Measurements from ENCODE around the gene NBAS.
"Not testable (repeated sequence)": the region's sequence is repeated elsewhere in the genome, so short reads cannot be mapped to it uniquely, and the experiment has no call there.

The NBAS gene

DNA sequence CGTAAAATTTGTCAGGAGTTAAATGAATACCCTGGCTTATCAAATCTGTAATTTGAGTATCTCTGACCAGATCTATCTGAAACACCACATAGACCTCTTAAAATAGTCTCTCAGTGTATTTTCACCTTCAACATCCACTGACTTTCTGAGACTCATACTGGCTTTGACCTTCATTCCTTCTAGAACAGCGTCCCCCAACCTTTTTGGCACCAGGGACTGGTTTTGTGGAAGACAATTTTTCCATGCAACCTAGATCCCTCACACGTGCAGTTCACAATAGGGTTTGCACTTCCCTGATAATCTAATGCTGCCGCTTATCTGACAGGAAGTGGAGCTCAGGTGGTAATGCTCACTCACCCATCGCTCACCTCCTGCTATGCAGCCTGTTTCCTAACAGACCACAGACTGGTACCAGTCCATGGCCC is 3.2 kb downstream of the NBAS start:
- Histone ChIP-seq H3K9me3 (ENCODE audit: control insufficient read depth, insufficient read depth, low read length) (no peaks in the 10 kb centered on the region), H3K4me1 (ENCODE audit: insufficient read depth, low read length) (no peaks in the 10 kb centered on the region), H3K9ac (ENCODE audit: low read depth, low read length) (no peak overlapping the region), H3K36me3 (ENCODE audit: insufficient read depth, low read length) (no peaks in the 10 kb centered on the region)

DNA sequence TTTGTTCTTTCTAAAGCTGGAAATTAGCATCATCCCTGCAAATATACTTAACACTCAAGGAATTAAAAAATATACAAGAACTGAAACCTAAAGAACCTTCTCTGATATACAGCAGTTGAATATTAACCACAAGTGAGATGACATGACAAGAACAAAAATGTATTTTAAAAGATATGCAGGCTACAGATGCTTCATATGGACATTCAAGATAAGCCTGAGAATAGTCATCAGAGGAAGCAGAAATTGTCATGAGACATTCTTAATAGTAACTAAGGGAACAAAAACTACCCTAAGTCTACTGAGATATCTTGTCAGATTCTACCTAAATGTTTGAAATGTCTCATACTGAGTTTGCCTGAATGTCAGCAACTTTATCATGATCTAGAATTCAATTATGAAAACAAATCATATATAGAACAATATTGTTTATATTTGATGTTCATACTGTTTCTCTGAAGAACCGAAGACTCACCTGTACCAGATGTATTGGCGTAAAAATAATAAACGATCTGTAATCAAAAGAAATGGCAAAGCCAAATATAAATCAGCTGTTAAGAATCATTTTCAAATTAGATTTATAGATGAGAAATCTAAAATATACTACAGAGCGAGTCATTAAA is 4.7 kb downstream of the NBAS start:
- Histone ChIP-seq H3K9ac (ENCODE audit: low read depth, low read length) (no peak overlapping the region), H3K9me3 (ENCODE audit: control insufficient read depth, insufficient read depth, low read length) (no peaks in the 10 kb centered on the region), H3K4me1 (ENCODE audit: insufficient read depth, low read length) (no peaks in the 10 kb centered on the region), H3K36me3 (ENCODE audit: insufficient read depth, low read length) (no peaks in the 10 kb centered on the region)

DNA sequence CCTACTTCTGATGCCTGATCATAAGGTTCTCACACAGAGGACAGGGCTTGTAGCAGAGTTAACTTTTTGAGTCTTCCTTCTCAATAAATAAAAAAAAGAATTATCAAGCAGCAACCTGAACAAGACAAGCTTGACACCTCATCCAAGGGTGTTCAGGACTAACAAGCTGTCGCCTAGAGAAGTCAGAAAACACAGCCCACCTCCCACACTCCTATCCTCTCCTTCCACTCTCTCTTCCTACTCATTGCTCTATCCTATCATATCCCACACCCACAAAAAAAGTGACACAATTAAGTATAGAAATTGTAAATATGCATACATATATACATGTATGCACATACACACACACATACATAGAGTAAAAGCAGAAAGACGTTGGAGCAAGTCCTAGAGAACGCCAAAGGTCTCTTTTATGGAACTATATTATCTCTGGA is 5.4 kb downstream of the NBAS start:
- H3K36me3 ChIP-seq (ENCODE audit: insufficient read depth, low read length): no peaks in the 10 kb centered on the region

DNA sequence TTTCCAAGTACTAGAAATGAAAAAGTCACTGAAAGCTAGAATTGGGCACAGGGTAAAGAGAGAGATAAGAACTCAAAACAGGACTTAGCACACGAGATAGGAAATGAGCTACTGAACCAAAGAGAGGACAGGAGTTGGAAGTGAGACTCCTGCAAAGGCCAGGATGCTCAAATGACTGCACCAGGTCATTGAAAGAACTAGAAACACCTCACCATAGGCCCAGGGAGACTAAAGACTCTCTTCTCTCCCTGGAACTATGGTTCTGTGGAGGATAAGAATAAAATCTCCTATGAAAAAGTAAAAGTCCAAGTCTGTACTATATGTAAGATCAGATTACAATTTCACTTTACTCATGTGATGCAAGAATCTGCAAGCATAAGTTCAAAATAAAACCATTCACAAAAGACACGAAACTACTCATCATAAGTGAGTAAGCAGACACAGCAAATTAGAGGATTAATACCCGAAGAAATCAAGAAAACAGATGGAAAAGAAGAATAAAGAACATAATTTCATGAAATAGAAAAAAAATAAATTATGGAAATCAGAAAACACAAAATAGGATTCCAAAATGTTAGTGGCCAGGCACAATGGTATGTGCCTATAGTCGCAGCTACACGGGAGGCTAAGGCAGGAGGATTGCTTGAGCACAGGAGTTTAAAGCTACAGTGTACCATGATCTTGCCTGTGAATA is 6.5 kb downstream of the NBAS start:
- Histone ChIP-seq H3K36me3 (ENCODE audit: insufficient read depth, low read length) (no peaks in the 10 kb centered on the region), H3K9ac (ENCODE audit: low read depth, low read length) (no peak overlapping the region), H3K9me3 (ENCODE audit: control insufficient read depth, insufficient read depth, low read length) (no peaks in the 10 kb centered on the region), H3K4me1 (ENCODE audit: insufficient read depth, low read length) (no peaks in the 10 kb centered on the region)

More for the DNA sequence above, 5.4 kb downstream of the NBAS start:
- Histone ChIP-seq H3K9ac (ENCODE audit: low read depth, low read length) (no peak overlapping the region), H3K9me3 (ENCODE audit: control insufficient read depth, insufficient read depth, low read length) (no peaks in the 10 kb centered on the region), H3K4me1 (ENCODE audit: insufficient read depth, low read length) (no peaks in the 10 kb centered on the region)

DNA sequence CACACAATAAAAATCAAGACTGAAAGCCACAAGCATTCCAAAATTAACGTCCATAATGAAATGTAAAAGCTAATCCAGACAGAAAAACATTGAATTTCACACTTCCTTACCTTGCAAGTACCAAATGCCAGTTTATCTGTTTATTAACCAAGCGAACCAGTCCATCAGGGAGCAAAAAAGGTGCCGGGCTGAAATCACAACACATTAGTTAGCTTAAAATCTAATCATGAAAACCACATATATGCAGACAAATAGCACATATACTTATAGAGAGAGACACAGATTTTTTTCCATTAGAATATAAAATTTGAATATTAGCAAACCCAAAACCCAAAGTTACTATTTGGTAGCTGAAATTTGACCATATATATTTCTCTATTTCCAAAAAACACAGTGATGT is 7.2 kb downstream of the NBAS start:
- Histone ChIP-seq H3K9me3 (ENCODE audit: control insufficient read depth, insufficient read depth, low read length) (no peaks in the 10 kb centered on the region), H3K4me1 (ENCODE audit: insufficient read depth, low read length) (no peaks in the 10 kb centered on the region), H3K36me3 (ENCODE audit: insufficient read depth, low read length) (no peaks in the 10 kb centered on the region), H3K9ac (ENCODE audit: low read depth, low read length) (no peak overlapping the region)

DNA sequence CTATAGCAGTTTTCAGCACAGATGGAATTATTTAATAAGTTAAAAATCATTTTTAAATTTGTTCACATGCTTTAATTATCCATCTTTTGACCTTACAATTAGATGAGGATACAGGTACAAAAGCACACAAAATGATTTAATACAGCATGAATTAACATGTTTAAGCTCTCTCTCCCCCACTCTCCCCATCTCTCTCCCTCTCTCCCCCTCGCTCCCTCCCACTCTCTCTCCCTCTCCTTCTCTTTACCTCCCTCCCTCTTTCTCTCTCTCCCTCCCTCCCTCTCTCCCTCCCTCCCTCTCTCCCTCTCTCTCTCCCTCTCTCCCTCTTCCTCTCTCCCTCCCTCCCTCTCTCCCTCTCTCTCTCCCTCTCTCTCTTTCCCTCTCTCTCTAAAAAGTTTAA is 7.6 kb downstream of the NBAS start:
- no peaks in the 10 kb centered on the region for H3K4me1 ChIP-seq (ENCODE audit: insufficient read depth, low read length)

DNA sequence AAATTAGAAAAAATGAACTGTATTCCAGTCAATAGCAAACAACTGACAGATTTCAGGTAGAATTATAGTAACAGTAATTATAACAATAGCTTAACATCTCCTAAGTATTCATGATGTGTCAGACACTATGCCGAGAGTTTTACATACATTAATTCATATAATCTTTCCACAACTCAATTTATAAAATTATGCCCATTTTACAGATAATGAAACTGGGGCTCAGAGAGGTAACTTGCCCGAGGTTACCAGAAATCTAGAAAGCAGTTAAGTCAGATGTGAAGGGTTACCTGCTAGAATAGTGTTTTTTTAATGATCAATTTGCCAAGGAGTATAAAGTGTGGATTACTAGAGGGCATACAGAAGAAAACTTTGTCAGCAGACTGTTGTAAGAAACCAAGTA is 12.2 kb downstream of the NBAS start:
- H3K9ac ChIP-seq (ENCODE audit: low read depth, low read length): no peak overlapping the region
- no peaks in the 10 kb centered on the region for H3K4me1 ChIP-seq (ENCODE audit: insufficient read depth, low read length)
- H3K36me3 ChIP-seq (ENCODE audit: insufficient read depth, low read length): no peaks in the 10 kb centered on the region
- no peaks in the 10 kb centered on the region for H3K9me3 ChIP-seq (ENCODE audit: control insufficient read depth, insufficient read depth, low read length)

More for the DNA sequence above, 7.6 kb downstream of the NBAS start:
- H3K9ac ChIP-seq (ENCODE audit: low read depth, low read length): no peak overlapping the region
- no peaks in the 10 kb centered on the region for H3K9me3 ChIP-seq (ENCODE audit: control insufficient read depth, insufficient read depth, low read length)
- H3K36me3 ChIP-seq (ENCODE audit: insufficient read depth, low read length): no peaks in the 10 kb centered on the region

DNA sequence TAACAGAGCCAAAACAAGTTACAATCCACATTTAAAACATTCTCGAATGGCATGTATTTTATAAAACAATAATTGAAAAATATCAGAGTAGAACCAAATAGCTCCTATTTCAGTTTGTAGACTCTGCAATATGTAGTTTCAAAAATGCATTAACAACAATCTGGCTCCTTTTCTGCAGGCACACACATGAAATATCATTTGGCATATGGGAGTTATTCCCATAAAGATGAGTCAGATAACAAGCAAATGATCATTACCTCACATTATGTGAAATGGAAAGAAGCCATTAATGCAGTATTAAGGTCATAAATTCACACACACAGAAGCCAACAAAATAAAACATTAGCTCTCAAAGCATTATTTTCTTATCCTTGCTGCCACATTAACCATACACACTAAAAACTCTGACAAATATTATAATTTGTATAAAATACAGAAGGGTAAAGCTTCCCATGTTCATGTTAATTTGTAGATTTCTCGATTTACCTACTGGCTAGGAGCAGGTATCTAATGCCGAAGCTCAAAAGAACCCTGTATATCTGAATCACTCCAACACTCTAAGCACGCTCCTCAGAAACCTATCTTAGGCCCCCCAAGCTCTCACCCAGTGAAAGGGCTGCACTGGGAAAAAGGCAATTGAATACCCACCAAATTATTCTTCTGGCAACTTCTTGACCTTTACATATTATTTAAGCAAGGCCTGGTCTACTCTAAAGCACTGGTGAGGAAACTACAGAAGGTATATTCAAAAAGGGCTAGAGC is 13.8 kb downstream of the NBAS start:
- H3K36me3 ChIP-seq (ENCODE audit: insufficient read depth, low read length): no peaks in the 10 kb centered on the region
- H3K9ac ChIP-seq (ENCODE audit: low read depth, low read length): no peak overlapping the region
- no peaks in the 10 kb centered on the region for H3K9me3 ChIP-seq (ENCODE audit: control insufficient read depth, insufficient read depth, low read length)
- no peaks in the 10 kb centered on the region for H3K4me1 ChIP-seq (ENCODE audit: insufficient read depth, low read length)

DNA sequence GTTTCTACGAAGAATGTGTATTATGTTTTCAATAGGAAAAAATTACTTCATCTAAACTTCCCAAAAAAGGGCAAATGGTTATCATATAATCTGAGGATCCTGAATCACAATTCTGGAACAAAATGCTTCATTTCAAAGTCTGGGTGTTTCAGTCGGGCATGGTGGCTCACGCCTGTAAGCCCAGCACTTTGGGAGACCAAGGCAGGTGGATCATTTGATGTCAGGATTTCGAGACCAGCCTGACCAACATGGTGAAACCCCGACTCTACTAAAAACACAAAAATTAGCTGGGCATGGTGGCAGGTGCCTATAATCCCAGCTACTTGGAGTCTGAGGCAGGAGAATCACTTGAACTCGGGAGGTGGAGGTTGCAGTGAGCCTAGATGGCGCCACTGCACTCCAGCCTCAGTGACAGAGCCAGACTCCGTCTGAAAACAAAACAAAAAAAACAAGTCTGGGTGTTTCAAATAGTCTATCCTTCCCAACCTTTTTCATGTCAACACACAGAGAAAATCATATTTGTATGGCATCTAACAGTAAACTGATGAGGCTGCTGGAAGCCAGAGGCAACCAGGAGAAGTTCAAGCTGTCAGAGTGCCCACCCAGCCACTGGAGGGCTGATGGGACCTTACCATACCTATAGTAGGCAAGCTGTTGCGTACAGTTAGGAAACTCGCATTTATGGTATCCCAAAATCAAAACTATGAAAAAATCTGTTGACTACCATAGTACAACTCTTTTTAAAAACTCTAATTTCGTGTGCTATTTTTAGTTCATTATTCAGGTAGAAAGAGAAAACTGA is 14.6 kb downstream of the NBAS start:
- H3K4me1 ChIP-seq (ENCODE audit: insufficient read depth, low read length): no peaks in the 10 kb centered on the region
- H3K36me3 ChIP-seq (ENCODE audit: insufficient read depth, low read length): no peaks in the 10 kb centered on the region
- no peaks in the 10 kb centered on the region for H3K9me3 ChIP-seq (ENCODE audit: control insufficient read depth, insufficient read depth, low read length)
- no peak overlapping the region for H3K9ac ChIP-seq (ENCODE audit: low read depth, low read length)

DNA sequence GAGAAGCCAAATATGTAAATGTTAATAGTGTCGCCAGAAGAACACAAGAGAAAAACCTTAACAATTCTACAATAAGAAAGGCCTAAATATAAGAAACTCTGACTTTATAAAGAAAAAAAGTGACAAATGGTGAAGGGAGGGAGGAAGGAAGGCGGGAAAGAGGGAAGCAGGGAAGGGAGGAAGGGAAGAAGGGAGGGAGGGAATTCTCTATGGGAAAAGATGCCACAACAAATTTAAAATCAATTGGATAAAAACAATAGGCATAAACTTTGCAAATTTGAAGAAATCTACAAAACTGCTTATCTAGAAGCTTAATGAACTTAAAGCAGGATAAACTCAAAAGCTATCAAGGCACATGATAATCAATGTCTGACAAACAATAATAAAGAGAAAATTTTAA is 16.9 kb downstream of the NBAS start:
- no peaks in the 10 kb centered on the region for H3K9me3 ChIP-seq (ENCODE audit: control insufficient read depth, insufficient read depth, low read length)
- H3K4me1 ChIP-seq (ENCODE audit: insufficient read depth, low read length): no peaks in the 10 kb centered on the region
- no peaks in the 10 kb centered on the region for H3K36me3 ChIP-seq (ENCODE audit: insufficient read depth, low read length)
- no peak overlapping the region for H3K9ac ChIP-seq (ENCODE audit: low read depth, low read length)

DNA sequence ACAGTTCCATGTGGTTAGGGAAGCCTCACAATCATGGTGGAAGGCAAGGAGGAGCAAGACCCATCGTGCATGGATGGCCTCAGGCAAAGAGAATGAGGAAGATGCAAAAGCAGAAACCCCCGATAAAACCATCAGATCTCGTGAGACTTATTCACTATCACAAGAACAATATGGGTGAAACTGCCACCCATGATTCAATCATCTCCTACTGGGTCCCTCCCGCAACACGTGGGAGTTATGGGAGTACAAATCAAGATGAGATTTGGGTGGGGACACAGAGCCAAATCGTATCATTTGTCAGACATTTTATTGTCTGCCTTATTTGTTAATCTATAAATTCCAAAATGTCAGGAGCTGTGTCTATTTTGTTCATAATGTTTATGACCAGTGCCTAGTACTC is 17.6 kb downstream of the NBAS start:
- Histone ChIP-seq H3K36me3 (ENCODE audit: insufficient read depth, low read length) (no peaks in the 10 kb centered on the region), H3K4me1 (ENCODE audit: insufficient read depth, low read length) (no peaks in the 10 kb centered on the region), H3K9ac (ENCODE audit: low read depth, low read length) (no peak overlapping the region), H3K9me3 (ENCODE audit: control insufficient read depth, insufficient read depth, low read length) (no peaks in the 10 kb centered on the region)

DNA sequence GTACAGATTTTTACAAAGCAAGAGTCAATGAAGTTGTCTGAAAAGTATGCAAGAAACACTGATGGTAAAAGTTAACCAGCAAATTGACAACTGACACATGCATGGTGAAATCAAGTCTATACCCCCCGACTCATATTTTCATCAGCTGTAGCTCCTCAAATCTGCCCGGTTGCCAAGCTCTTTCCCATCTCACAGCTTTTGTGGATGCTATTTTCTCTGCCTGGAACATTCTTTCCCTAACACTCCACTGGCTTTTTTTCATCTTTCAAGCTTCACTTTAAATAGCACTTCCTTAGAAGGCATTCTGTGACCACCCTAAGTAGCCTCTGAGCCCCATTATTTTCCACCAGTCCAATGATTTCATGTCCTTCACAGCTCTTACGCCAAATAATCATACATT is 18.1 kb downstream of the NBAS start:
- no peak overlapping the region for H3K9ac ChIP-seq (ENCODE audit: low read depth, low read length)
- H3K4me1 ChIP-seq (ENCODE audit: insufficient read depth, low read length): no peaks in the 10 kb centered on the region
- no peaks in the 10 kb centered on the region for H3K36me3 ChIP-seq (ENCODE audit: insufficient read depth, low read length)

DNA sequence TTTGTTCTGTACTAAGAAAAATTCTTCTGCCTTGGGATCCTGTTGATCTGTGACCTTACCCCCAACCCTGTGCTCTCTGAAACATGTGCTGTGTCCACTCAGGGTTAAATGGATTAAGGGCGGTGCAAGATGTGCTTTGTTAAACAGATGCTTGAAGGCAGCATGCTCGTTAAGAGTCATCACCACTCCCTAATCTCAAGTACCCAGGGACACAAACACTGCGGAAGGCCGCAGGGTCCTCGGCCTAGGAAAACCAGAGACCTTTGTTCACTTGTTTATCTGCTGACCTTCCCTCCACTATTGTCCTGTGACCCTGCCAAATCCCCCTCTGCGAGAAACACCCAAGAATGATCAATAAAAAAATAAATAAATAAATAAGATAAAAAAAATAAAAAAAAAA is 18.9 kb downstream of the NBAS start:
- H3K9ac ChIP-seq (ENCODE audit: low read depth, low read length); H3K9me3 ChIP-seq (ENCODE audit: control insufficient read depth, insufficient read depth, low read length); H3K36me3 ChIP-seq (ENCODE audit: insufficient read depth, low read length); H3K4me1 ChIP-seq (ENCODE audit: insufficient read depth, low read length): not testable (repeated sequence)

More for the DNA sequence above, 18.1 kb downstream of the NBAS start:
- H3K9me3 ChIP-seq (ENCODE audit: control insufficient read depth, insufficient read depth, low read length): no peaks in the 10 kb centered on the region

DNA sequence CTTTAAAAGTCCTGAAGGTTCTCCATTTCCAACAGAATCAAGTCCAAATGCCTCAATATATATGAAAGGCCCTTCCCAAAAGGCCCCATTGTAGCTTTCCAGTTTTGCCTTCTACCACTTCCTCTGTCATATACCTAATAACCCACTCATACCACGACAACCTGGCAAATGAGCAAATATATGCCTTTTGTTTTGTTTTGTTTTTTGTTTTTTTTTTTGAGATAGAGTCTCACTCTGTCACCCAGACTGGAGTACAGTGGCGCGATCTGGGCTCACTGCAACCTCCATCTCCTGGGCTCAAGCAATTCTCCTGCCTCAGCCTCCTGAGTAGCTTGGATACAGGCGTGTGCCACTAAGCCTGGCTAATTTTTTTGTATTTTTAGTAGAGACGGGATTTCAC is 20.6 kb downstream of the NBAS start:
- not testable (repeated sequence) for H3K4me1 ChIP-seq (ENCODE audit: insufficient read depth, low read length); H3K9ac ChIP-seq (ENCODE audit: low read depth, low read length); H3K36me3 ChIP-seq (ENCODE audit: insufficient read depth, low read length)

More for the DNA sequence above, 20.6 kb downstream of the NBAS start:
- not testable (repeated sequence) for H3K9me3 ChIP-seq (ENCODE audit: control insufficient read depth, insufficient read depth, low read length)

Data from ES-I3 (cell line).